ENCODE results near the gene ADGRE1.

DNA sequence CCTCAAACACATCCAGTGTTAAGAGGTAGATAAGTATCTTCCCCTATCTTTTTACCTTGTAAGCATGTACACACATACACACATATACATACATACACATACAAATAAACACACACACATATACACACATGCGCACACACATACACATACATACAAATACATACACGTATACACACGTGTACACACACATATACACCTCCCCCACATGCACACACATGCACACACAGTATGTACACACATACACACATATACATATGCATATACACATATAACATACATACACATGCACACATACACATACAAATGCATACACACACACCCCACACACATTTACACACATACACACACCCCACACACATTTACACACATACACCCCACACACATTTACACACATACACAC lies 24.1 kb downstream of the ADGRE1 start:
- no peak for TF ChIP-seq CTCF (IDR thresholded peaks at IDR 0.05)
- TF ChIP-seq EP300 (IDR thresholded peaks at IDR 0.05): no peak

Data from esophagus muscularis mucosa (tissue), 3 donors.